Astrocyte (in vitro differentiated cells and primary cell): ENCODE results near the gene SSH2. TPM values are rescaled to one million over a fixed set of nuclear protein-coding genes. Genes with fewer than 3 reads are reported as not detected.
A peak's percentile ranks its signal among the peaks of the same experiment; 100 is the strongest.

Experiments
- DNase-seq: peaks from one replicate; pipeline ENCODE4 v3.0.0-alpha.2; 2010; ENCODE audit warnings: low read depth
- FAIRE-seq: peaks from 2 replicates; lab custom pipeline; 2011; peaks lifted over from hg19 to GRCh38; lab: Jason Lieb, UNC
- H2AFZ ChIP-seq: 2 replicates; pipeline ENCODE4 v1.6.0; 2012; ENCODE audit warnings: low read depth, low read length, inconsistent platforms
- H3K27ac ChIP-seq: 2 replicates; pipeline ENCODE4 v1.5.1; 2011; ENCODE audit warnings: low read depth, low read length, inconsistent platforms
- H3K27me3 ChIP-seq: 2 replicates; pipeline ENCODE4 v1.6.0; 2011; ENCODE audit warnings: low read length, inconsistent platforms; ENCODE audit not compliant: insufficient read depth
- H3K36me3 ChIP-seq: 2 replicates; pipeline ENCODE4 v1.5.1; 2011; ENCODE audit warnings: low read length, inconsistent platforms; ENCODE audit not compliant: insufficient read depth
- H3K4me1 ChIP-seq: 2 replicates; pipeline ENCODE4 v1.5.1; 2011; ENCODE audit warnings: low read length, inconsistent platforms; ENCODE audit not compliant: insufficient read depth
- H3K4me2 ChIP-seq: 2 replicates; pipeline ENCODE4 v1.6.0; 2012; ENCODE audit warnings: low read length, inconsistent platforms
- H3K4me3 ChIP-seq: 2 replicates; pipeline ENCODE4 v1.5.1; 2011; ENCODE audit warnings: low read depth, mild to moderate bottlenecking, low read length, inconsistent platforms; ENCODE audit not compliant: insufficient read depth
- H3K79me2 ChIP-seq: 2 replicates; pipeline ENCODE4 v1.6.0; 2012; ENCODE audit warnings: mild to moderate bottlenecking, low read length, inconsistent platforms; ENCODE audit not compliant: insufficient read depth
- H3K9ac ChIP-seq: 2 replicates; pipeline ENCODE4 v1.6.0; 2012; ENCODE audit warnings: mild to moderate bottlenecking, low read length, inconsistent platforms
- H3K9me3 ChIP-seq: 2 replicates; pipeline ENCODE4 v1.5.1; 2012; ENCODE audit warnings: low read depth, mild to moderate bottlenecking, low read length, inconsistent platforms; ENCODE audit not compliant: insufficient read depth
- H4K20me1 ChIP-seq: 2 replicates; pipeline ENCODE4 v1.6.0; 2012; ENCODE audit warnings: low read length, inconsistent platforms; ENCODE audit not compliant: insufficient read depth
- H3K27ac Mint-ChIP-seq: one replicate; pipeline ENCODE4 v1.8.0; 2021; ENCODE audit warnings: mild to moderate bottlenecking, mixed read lengths; ENCODE audit not compliant: unreplicated experiment
- H3K27me3 Mint-ChIP-seq: one replicate; pipeline ENCODE4 v1.8.0; 2021; ENCODE audit warnings: low read depth, mixed read lengths; ENCODE audit not compliant: unreplicated experiment
- H3K36me3 Mint-ChIP-seq: one replicate; pipeline ENCODE4 v1.8.0; 2021; ENCODE audit warnings: low read depth, mixed read lengths; ENCODE audit not compliant: unreplicated experiment
- H3K4me1 Mint-ChIP-seq: one replicate; pipeline ENCODE4 v1.8.0; 2021; ENCODE audit warnings: low read depth, mixed read lengths; ENCODE audit not compliant: unreplicated experiment
- H3K4me3 Mint-ChIP-seq: one replicate; pipeline ENCODE4 v1.8.0; 2021; ENCODE audit warnings: mild to moderate bottlenecking, moderate library complexity, mixed read lengths; ENCODE audit not compliant: unreplicated experiment
- H3K9me3 Mint-ChIP-seq: one replicate; pipeline ENCODE4 v1.8.0; 2021; ENCODE audit warnings: mild to moderate bottlenecking, mixed read lengths; ENCODE audit not compliant: unreplicated experiment
- EZH2 ChIP-seq: IDR thresholded peaks from 2 replicates; pipeline ENCODE4 v1.6.1; 2012; ENCODE audit warnings: mild to moderate bottlenecking, low read length, inconsistent platforms; ENCODE audit not compliant: insufficient read depth
- total RNA-seq: library from RNA; stranded (reverse); gene quantifications from 2 replicates; pipeline ENCODE4 v1.2.1, GENCODE V29; 2021
- TF ChIP-seq, protein P1 (sequence below): IDR thresholded peaks from 2 replicates; pipeline ENCODE4 v1.5.1; 2011; ENCODE audit warnings: low read depth, mild to moderate bottlenecking, inconsistent platforms, low read length, moderate library complexity; ENCODE audit not compliant: insufficient read depth

Gene SSH2
- total RNA-seq, 1 donor from 2014 or later: 31.1 TPM

DNA sequence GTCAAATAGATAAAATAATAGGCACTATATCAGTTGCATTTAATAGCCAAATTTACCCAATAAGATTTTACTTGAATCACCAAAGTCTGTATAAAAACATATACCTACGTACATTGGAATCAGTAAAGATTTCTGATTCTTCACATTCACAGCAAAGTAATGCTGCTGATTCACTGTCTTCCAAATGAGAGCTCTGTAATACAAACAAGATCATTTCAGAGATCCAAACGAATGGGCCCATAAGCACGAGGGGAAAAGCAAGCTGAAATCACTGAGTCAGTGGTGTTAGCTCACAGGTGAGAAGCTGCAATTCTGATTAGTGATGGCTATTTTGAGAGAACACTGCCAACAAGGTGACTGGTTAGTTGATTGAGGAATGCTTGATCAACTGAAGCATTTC lies 81.3 kb downstream of the SSH2 start:
- peak overlapping the region; percentile 39 for H3K27ac ChIP-seq
- no peak overlapping the region for H3K4me3 ChIP-seq
- H2AFZ ChIP-seq: no peak overlapping the region
- no peaks in the 10 kb centered on the region for H3K36me3 ChIP-seq
- no peaks in the 10 kb centered on the region for H3K9me3 Mint-ChIP-seq
- peak; percentile 50 for DNase-seq
- H3K4me2 ChIP-seq: peak overlapping the region; percentile 19
- TF ChIP-seq, protein P1, sequence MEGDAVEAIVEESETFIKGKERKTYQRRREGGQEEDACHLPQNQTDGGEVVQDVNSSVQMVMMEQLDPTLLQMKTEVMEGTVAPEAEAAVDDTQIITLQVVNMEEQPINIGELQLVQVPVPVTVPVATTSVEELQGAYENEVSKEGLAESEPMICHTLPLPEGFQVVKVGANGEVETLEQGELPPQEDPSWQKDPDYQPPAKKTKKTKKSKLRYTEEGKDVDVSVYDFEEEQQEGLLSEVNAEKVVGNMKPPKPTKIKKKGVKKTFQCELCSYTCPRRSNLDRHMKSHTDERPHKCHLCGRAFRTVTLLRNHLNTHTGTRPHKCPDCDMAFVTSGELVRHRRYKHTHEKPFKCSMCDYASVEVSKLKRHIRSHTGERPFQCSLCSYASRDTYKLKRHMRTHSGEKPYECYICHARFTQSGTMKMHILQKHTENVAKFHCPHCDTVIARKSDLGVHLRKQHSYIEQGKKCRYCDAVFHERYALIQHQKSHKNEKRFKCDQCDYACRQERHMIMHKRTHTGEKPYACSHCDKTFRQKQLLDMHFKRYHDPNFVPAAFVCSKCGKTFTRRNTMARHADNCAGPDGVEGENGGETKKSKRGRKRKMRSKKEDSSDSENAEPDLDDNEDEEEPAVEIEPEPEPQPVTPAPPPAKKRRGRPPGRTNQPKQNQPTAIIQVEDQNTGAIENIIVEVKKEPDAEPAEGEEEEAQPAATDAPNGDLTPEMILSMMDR: no peak
- TF ChIP-seq EZH2: no peak
- H3K4me3 Mint-ChIP-seq: no peak overlapping the region
- no peaks in the 10 kb centered on the region for H3K36me3 Mint-ChIP-seq
- no peak for FAIRE-seq
- peaks cover 12% of the 10 kb centered on the region for H3K4me1 ChIP-seq
- H3K9ac ChIP-seq: peak overlapping the region; percentile 15
- peaks cover 18% of the 10 kb centered on the region for H3K79me2 ChIP-seq
- H3K27me3 ChIP-seq: no peaks in the 10 kb centered on the region
- H4K20me1 ChIP-seq: no peaks in the 10 kb centered on the region
- H3K9me3 ChIP-seq: no peaks in the 10 kb centered on the region
- no peaks in the 10 kb centered on the region for H3K27me3 Mint-ChIP-seq
- H3K27ac Mint-ChIP-seq: peak overlapping the region; percentile 60
- H3K4me1 Mint-ChIP-seq: peaks cover 28% of the 10 kb centered on the region

DNA sequence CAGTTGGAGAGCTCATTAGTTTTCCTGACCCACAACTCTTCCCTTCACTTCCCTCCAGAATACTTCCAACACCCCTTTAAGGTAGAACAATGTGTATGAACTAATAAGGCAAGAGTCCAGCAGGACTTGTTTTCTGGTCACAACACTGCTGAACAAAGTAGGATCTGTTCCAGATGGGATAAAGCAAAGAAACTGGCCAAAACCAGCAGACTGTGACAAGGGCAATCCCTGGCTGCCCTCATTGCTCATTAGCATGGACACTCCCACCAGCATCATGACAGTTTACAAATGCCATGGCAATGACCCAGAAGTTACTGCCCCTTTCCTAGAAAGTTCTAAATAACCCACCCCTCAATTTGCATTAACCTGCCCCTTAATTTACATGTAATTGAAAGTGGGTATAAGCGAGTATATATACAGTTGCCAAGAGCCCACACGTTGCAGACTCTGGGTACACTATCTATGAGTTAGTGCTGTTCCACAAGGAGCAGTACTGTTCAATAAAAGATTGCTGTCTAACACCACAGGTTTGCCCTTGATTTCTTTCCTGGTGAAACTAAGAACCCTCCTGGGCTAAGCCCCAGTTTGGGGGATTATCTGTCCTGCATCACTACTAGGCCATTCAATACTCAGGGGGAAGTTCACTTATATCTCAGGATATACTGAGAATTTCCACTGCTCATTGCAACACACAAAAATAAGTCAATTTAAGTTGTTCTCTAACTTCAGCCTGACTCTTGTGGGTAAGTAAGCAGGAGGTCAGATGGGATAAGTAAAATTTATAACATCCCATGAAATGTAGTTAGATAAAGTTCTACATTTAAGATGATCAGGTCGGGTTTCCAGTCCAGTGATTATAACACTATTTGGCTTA lies 82.3 kb downstream of the SSH2 start:
- H3K27ac Mint-ChIP-seq: no peak overlapping the region
- H3K4me1 Mint-ChIP-seq: peaks cover 28% of the 10 kb centered on the region
- H3K4me3 Mint-ChIP-seq: no peak overlapping the region

More for the DNA sequence above, 82.3 kb downstream of the SSH2 start:
- Histone ChIP-seq H3K36me3 (no peaks in the 10 kb centered on the region), H3K27me3 (no peaks in the 10 kb centered on the region), H2AFZ (no peak overlapping the region), H3K4me2 (no peak overlapping the region), H3K9ac (no peak overlapping the region), H4K20me1 (no peaks in the 10 kb centered on the region), H3K4me3 (no peak overlapping the region), H3K79me2 (peaks cover 12% of the 10 kb centered on the region), H3K9me3 (no peaks in the 10 kb centered on the region), H3K27ac (no peak overlapping the region), H3K4me1 (peaks cover 8% of the 10 kb centered on the region)
- DNase-seq (no peak), FAIRE-seq (no peak)
- Mint-ChIP-seq H3K27me3 (no peaks in the 10 kb centered on the region), H3K9me3 (no peaks in the 10 kb centered on the region), H3K36me3 (no peaks in the 10 kb centered on the region)
- TF ChIP-seq EZH2: no peak
- TF ChIP-seq, protein P1: no peak
